Neural crest cell (in vitro differentiated cells): ENCODE measurements around the gene TRIO. TPM values are rescaled to one million over a fixed set of nuclear protein-coding genes. Genes with fewer than 3 reads are reported as not detected.

Experiments
- DNase-seq: peaks from one replicate; pipeline ENCODE4 v3.0.0; 2021; ENCODE audit warnings: low read depth, mixed read lengths, low spot score
- H3K27ac Mint-ChIP-seq: one replicate; pipeline ENCODE4 v1.8.0; 2021; ENCODE audit warnings: mild to moderate bottlenecking, mixed read lengths; ENCODE audit not compliant: unreplicated experiment
- H3K27me3 Mint-ChIP-seq: 2 replicates; pipeline ENCODE4 v1.8.0; 2021; ENCODE audit warnings: low read depth, mild to moderate bottlenecking, mixed read lengths
- H3K36me3 Mint-ChIP-seq: 2 replicates; pipeline ENCODE4 v1.8.0; 2021; ENCODE audit warnings: low read depth, mild to moderate bottlenecking, mixed read lengths
- H3K4me1 Mint-ChIP-seq: 2 replicates; pipeline ENCODE4 v1.8.0; 2021; ENCODE audit warnings: mixed read lengths
- H3K4me3 Mint-ChIP-seq: one replicate; pipeline ENCODE4 v1.8.0; 2021; ENCODE audit warnings: mild to moderate bottlenecking, mixed read lengths
- H3K9me3 Mint-ChIP-seq: 2 replicates; pipeline ENCODE4 v1.8.0; 2021; ENCODE audit warnings: mixed read lengths
- total RNA-seq: library from RNA; stranded (reverse); gene quantifications from 2 replicates; pipeline ENCODE4 v1.2.1, GENCODE V29; 2021
- TF ChIP-seq, protein P1 (sequence below): fragments of 200-600 bp; sonication (generic); conservative IDR thresholded peaks from 2 replicates; pipeline ENCODE4 v1.5.0; 2021; ENCODE audit warnings: antibody characterized with exemption, mild to moderate bottlenecking

The TRIO gene
- total RNA-seq, 1 donor from 2014 or later = 134 TPM

DNA sequence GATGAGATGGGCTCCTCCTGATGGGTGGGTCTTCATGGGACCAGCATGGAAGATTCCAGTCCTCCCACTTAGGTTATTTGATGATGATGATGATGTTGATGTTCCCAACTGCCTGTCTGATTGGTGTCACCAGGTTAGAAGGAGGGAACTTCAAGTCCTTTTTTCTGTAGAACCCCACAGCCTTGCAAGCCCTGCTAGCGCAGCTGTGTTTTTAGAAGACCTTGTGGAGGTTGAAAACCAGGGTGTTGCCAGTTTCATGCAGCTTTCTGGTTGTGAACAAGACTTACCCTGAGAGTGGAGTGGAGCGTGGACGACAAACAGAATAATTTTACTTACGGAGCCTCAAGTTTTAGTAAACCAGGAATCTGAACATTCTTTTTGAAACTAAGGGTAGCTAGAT, 83.0 kb downstream of the TRIO start:
- H3K27ac Mint-ChIP-seq = peak overlapping the region; percentile 63
- TF ChIP-seq, protein P1, sequence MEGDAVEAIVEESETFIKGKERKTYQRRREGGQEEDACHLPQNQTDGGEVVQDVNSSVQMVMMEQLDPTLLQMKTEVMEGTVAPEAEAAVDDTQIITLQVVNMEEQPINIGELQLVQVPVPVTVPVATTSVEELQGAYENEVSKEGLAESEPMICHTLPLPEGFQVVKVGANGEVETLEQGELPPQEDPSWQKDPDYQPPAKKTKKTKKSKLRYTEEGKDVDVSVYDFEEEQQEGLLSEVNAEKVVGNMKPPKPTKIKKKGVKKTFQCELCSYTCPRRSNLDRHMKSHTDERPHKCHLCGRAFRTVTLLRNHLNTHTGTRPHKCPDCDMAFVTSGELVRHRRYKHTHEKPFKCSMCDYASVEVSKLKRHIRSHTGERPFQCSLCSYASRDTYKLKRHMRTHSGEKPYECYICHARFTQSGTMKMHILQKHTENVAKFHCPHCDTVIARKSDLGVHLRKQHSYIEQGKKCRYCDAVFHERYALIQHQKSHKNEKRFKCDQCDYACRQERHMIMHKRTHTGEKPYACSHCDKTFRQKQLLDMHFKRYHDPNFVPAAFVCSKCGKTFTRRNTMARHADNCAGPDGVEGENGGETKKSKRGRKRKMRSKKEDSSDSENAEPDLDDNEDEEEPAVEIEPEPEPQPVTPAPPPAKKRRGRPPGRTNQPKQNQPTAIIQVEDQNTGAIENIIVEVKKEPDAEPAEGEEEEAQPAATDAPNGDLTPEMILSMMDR = no peak
- H3K9me3 Mint-ChIP-seq = no peaks in the 10 kb centered on the region
- no peaks in the 10 kb centered on the region for H3K36me3 Mint-ChIP-seq
- no peak overlapping the region for H3K4me3 Mint-ChIP-seq
- H3K27me3 Mint-ChIP-seq = no peaks in the 10 kb centered on the region
- peaks cover 45% of the 10 kb centered on the region for H3K4me1 Mint-ChIP-seq
- no peak for DNase-seq

DNA sequence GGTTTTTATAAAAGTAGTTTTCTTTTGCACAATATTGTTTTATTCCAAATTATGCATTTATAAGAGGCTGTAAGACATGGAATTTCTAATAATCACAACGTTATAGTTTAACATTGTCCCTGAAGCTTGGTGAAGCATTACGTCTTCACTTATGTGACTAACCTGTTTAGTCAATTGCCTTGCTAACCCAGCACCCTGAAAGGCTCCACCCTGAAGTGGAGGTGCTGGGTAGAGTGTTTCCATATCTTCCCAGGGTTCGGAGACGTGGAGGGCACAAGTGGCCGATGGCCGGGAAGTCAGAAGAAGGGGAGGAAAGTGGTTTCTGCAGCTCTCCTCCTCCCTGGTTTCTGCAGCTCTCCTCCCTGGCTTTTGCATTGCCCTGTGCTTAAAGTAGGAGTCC, 83.4 kb downstream of the TRIO start:
- H3K36me3 Mint-ChIP-seq = no peaks in the 10 kb centered on the region
- no peak for DNase-seq
- no peak overlapping the region for H3K4me3 Mint-ChIP-seq
- H3K27ac Mint-ChIP-seq = no peak overlapping the region
- H3K4me1 Mint-ChIP-seq = peaks cover 43% of the 10 kb centered on the region
- TF ChIP-seq, protein P1 = no peak
- no peaks in the 10 kb centered on the region for H3K9me3 Mint-ChIP-seq
- H3K27me3 Mint-ChIP-seq = no peaks in the 10 kb centered on the region

DNA sequence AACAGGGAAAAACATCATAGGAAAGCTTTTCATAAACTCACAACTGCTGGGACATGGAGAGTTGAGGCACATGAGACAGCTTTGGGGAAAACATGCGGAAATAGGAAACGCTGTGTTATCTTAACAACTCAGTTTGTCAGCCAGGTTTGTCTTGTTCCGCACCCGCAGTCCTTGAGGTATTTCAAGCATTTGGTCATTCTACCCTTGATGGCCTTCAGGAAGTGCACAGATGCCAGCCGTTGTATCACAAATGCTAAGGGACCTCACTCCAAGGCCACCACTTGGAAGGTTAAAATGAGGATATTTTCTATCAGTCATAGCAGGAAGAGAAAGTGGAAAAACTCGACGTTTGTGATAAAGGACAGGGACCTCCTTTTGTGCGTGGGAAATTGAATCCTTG, 83.8 kb downstream of the TRIO start:
- no peak overlapping the region for H3K4me3 Mint-ChIP-seq
- no peaks in the 10 kb centered on the region for H3K9me3 Mint-ChIP-seq
- H3K27me3 Mint-ChIP-seq = no peaks in the 10 kb centered on the region
- no peak overlapping the region for H3K27ac Mint-ChIP-seq
- H3K4me1 Mint-ChIP-seq = peaks cover 43% of the 10 kb centered on the region
- DNase-seq = no peak
- TF ChIP-seq, protein P1 = no peak
- no peaks in the 10 kb centered on the region for H3K36me3 Mint-ChIP-seq

DNA sequence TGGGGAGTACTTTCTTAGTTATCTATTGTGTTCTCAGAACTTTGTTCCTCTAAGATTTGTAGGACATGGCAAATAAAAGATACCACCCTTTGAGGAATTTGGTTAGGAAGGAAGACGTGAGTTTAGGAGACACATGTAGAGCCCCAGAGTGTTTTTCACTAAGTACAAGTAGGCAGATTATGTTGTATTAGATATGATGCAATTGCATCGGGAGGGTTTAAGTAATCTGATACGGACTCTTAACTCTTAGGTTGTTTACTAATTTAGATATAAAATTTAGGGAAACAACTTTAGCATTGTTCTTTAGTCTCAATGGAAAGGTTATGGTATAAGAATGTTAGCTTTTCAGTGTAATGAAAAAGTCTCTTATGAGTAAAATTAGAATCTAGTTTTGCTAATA, 84.4 kb downstream of the TRIO start:
- Mint-ChIP-seq H3K27ac (no peak overlapping the region), H3K9me3 (no peaks in the 10 kb centered on the region), H3K36me3 (no peaks in the 10 kb centered on the region), H3K4me1 (peaks cover 42% of the 10 kb centered on the region), H3K27me3 (no peaks in the 10 kb centered on the region), H3K4me3 (no peak overlapping the region)
- TF ChIP-seq, protein P1 = no peak
- DNase-seq = no peak

DNA sequence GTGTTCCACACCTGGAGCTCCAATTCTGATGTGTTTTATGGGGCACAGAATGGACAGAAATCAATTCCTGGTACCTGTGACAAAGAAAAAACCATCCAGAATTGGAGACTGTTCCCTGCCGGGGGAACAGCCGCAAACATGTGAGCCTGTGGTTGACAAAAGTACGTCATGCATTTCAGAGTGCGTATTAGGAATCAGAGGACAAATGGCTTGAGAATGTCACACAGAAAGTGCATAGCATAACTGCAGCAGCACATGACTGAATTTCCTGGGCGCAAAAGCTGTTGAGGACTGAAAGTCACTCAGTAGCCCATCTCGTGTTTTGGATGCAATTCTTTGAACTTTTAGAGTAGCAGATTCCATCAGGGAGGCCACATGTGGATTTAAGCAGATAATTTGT, 85.1 kb downstream of the TRIO start:
- Mint-ChIP-seq H3K36me3 (no peaks in the 10 kb centered on the region), H3K27me3 (no peaks in the 10 kb centered on the region), H3K4me3 (no peak overlapping the region), H3K9me3 (no peaks in the 10 kb centered on the region), H3K4me1 (peaks cover 35% of the 10 kb centered on the region), H3K27ac (no peak overlapping the region)
- DNase-seq = no peak
- TF ChIP-seq, protein P1 = no peak

DNA sequence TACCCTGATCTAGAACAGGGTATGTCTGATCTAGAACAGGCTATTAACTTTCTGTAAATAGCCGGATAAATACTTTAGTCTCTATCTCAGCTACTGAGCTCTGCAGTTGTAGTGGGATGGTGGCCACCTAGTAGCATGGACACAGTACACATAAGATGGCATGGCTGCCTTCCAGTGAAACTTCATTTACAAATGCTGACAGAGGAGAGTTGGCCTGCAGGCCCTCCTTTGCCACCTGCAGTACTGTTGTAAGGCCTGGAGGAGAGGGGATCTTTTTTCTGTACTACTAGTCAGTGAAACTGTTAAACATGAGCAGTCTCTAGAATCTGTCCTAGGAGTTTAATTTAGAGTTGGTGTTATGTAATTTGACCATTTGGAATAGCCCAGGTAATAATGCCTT, 86.0 kb downstream of the TRIO start:
- Mint-ChIP-seq H3K27me3 (no peaks in the 10 kb centered on the region), H3K27ac (no peak overlapping the region), H3K36me3 (no peaks in the 10 kb centered on the region), H3K4me1 (peaks cover 29% of the 10 kb centered on the region), H3K9me3 (no peaks in the 10 kb centered on the region), H3K4me3 (no peak overlapping the region)
- DNase-seq = no peak
- TF ChIP-seq, protein P1 = no peak
